Tibial artery (tissue), 4 donors: ENCODE measurements around the gene PHACTR1.

ENCODE experiments used
- DNase-seq, 2 donors: peaks; one replicate each; pipeline ENCODE4 v3.0.0-alpha.2; 2019
- H3K27ac ChIP-seq, 2 donors: fragments of 200-600 bp; sonication (generic) in 1 of 2; 1 replicate in 1 of 2; 2 replicates in 1 of 2; pipeline ENCODE4 v1.5.1; 2018 to 2019; ENCODE audit warnings: mild to moderate bottlenecking in 1 of 2
- H3K27me3 ChIP-seq, 2 donors: fragments of 200-600 bp; sonication (generic) in 1 of 2; one replicate each; pipeline versions ENCODE4 v1.5.1 to v1.6.0; 2016 to 2019
- H3K36me3 ChIP-seq, 3 donors: fragments of 200-600 bp; sonication (generic) in 2 of 3; one replicate each; pipeline ENCODE4 v1.5.1; 2016 to 2019; ENCODE audit warnings: mild to moderate bottlenecking in 2 of 3
- H3K4me1 ChIP-seq, 4 donors: fragments of 200-600 bp; sonication (generic) in 2 of 4; 1 replicate in 3 of 4; 2 replicates in 1 of 4; pipeline ENCODE4 v1.5.1; 2016 to 2019
- H3K4me3 ChIP-seq, 2 donors: fragments of 200-600 bp; sonication (generic) in 1 of 2; 1 replicate in 1 of 2; 2 replicates in 1 of 2; pipeline ENCODE4 v1.5.1; 2018 to 2019; ENCODE audit warnings: mild to moderate bottlenecking in 2 of 2
- H3K9me3 ChIP-seq, 3 donors: fragments of 200-600 bp; sonication (generic) in 1 of 3; one replicate each; pipeline ENCODE4 v1.5.1; 2016 to 2019
- CTCF ChIP-seq, 2 experiments: fragments of 200-600 bp in 1 of 2; fragments of 450-650 bp in 1 of 2; IDR thresholded peaks; one replicate each; pipeline ENCODE4 v1.5.1; 2017 to 2019; ENCODE audit warnings: antibody characterized with exemption in 2 of 2, mild to moderate bottlenecking in 1 of 2, moderate library complexity in 1 of 2
- intact Hi-C: fragments of 100-400 bp; cut with DNase I; formaldehyde crosslinking; loops from one replicate; pipeline ENCODE4 v1.15.0; 2023; ENCODE audit warnings: low total_unique reads

Gene PHACTR1

GRCh38 chr6:12947151-12947871, 230.7 kb downstream of the PHACTR1 start:
- intact Hi-C loops = no loop called here
- no peaks in the 10 kb centered on the region for H3K36me3 ChIP-seq
- H3K27me3 ChIP-seq = no peaks in the 10 kb centered on the region
- no peak overlapping the region for H3K4me3 ChIP-seq
- TF ChIP-seq CTCF (IDR thresholded peaks at IDR 0.05) = no peak
- DNase-seq = no peak
- no peaks in the 10 kb centered on the region for H3K9me3 ChIP-seq
- no peak overlapping the region for H3K27ac ChIP-seq
- H3K4me1 ChIP-seq = peaks cover 0 to 13% (median 0%) of the 10 kb centered on the region in 4 donors

- no peak for TF ChIP-seq CTCF (IDR thresholded peaks at IDR 0.05)
- H3K36me3 ChIP-seq = no peaks in the 10 kb centered on the region
- no peak for DNase-seq
- intact Hi-C loops = no loop called here
- no peaks in the 10 kb centered on the region for H3K9me3 ChIP-seq
- no peaks in the 10 kb centered on the region for H3K27me3 ChIP-seq
- H3K4me3 ChIP-seq = no peak overlapping the region
- H3K4me1 ChIP-seq = peaks cover 0 to 13% (median 0%) of the 10 kb centered on the region in 4 donors
- no peak overlapping the region for H3K27ac ChIP-seq
These were observed 231.4 kb downstream of the PHACTR1 start for GRCh38 chr6:12947967-12948366.

GRCh38 chr6:12950976-12951375, 234.4 kb downstream of the PHACTR1 start:
- no peak overlapping the region for H3K27ac ChIP-seq
- peaks cover 0 to 13% (median 0%) of the 10 kb centered on the region in 4 donors for H3K4me1 ChIP-seq
- intact Hi-C loops = no loop called here

GRCh38 chr6:12951415-12951814, 234.8 kb downstream of the PHACTR1 start:
- Histone ChIP-seq H3K36me3 (no peaks in the 10 kb centered on the region), H3K9me3 (no peaks in the 10 kb centered on the region), H3K27ac (no peak overlapping the region), H3K27me3 (no peaks in the 10 kb centered on the region), H3K4me1 (peaks cover 0 to 13% (median 0%) of the 10 kb centered on the region in 4 donors), H3K4me3 (no peak overlapping the region)
- no peak for TF ChIP-seq CTCF (IDR thresholded peaks at IDR 0.05)
- DNase-seq = no peak
- intact Hi-C loops = no loop called here

More at GRCh38 chr6:12950976-12951375, 234.4 kb downstream of the PHACTR1 start:
- no peaks in the 10 kb centered on the region for H3K9me3 ChIP-seq
- TF ChIP-seq CTCF (IDR thresholded peaks at IDR 0.05) = no peak
- no peak for DNase-seq
- no peak overlapping the region for H3K4me3 ChIP-seq
- H3K36me3 ChIP-seq = no peaks in the 10 kb centered on the region
- H3K27me3 ChIP-seq = no peaks in the 10 kb centered on the region

GRCh38 chr6:12952318-12952717, 235.8 kb downstream of the PHACTR1 start:
- no peak for TF ChIP-seq CTCF (IDR thresholded peaks at IDR 0.05)
- H3K4me1 ChIP-seq = peaks cover 0 to 15% (median 0%) of the 10 kb centered on the region in 4 donors
- intact Hi-C loops = no loop called here
- no peak for DNase-seq
- H3K27me3 ChIP-seq = no peaks in the 10 kb centered on the region
- no peak overlapping the region for H3K27ac ChIP-seq
- H3K36me3 ChIP-seq = no peaks in the 10 kb centered on the region
- no peak overlapping the region for H3K4me3 ChIP-seq
- no peaks in the 10 kb centered on the region for H3K9me3 ChIP-seq
